ENCODE measurements around the gene GNRH2. TPM values are rescaled to one million over a fixed set of nuclear protein-coding genes. Genes with fewer than 3 reads are reported as not detected.

Gene GNRH2
- total and polyA plus RNA-seq, 2 experiments from 2014 or later, result 27.0 to 131 TPM

- Histone ChIP-seq H3K79me2 (no peaks in the 10 kb centered on the region), H3K27ac (no peak overlapping the region), H3K4me2 (no peak overlapping the region), H3K4me3 (no peak overlapping the region), H2AFZ (no peak overlapping the region), H3K27me3 (peaks cover 15% of the 10 kb centered on the region), H4K20me1 (ENCODE audit: insufficient read depth, poor library complexity, severe bottlenecking) (no peaks in the 10 kb centered on the region), H3K9me3 (ENCODE audit: low read depth) (no peaks in the 10 kb centered on the region), H3K9me2 (replicated peaks; ENCODE audit: insufficient read depth) (no peaks in the 10 kb centered on the region), H3K36me3 (replicated peaks; ENCODE audit: insufficient read depth, low read depth) (no peaks in the 10 kb centered on the region), H3K4me1 (ENCODE audit: insufficient read depth) (peaks cover 10% of the 10 kb centered on the region)
- no peak for TF ChIP-seq CTCF (IDR thresholded peaks at IDR 0.05; ENCODE audit: poor library complexity)
- no peak for TF ChIP-seq EZH2 (IDR thresholded peaks at IDR 0.05; ENCODE audit: borderline replicate concordance)
- TF ChIP-seq EZH2phosphoT487 (IDR thresholded peaks at IDR 0.05; ENCODE audit: low read depth, severe bottlenecking, unreplicated experiment), result no peak
- 94% methylated on average over 4 of the region's 4 CpGs for WGBS (ENCODE audit: low lambda C conversion rate, missing lambda C conversion rate)
- DNase-seq (ENCODE audit: low spot score), result no peak
Observed at GRCh38 chr20:3070725-3071124, 27.3 kb downstream of the GNRH2 start.

DNA sequence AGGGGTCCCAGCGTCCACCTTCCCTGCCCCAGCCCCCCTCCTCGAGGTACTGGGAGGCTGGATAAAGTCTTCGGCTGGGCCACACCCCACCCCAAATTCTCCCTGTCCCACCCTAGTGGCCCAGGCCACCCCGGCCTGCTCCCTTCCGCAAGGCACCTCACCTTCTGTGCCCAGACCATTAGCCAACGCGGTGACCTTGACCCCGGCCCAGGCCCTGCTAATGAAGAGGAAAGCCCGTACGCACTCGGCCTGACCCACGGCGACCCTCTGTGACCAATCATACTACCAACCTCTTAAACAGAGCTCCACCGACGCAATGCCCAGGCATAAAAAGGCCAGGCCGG lies 27.8 kb downstream of the GNRH2 start:
- Histone ChIP-seq H3K4me2 (peak overlapping the region; percentile 97), H3K79me2 (no peaks in the 10 kb centered on the region), H3K27ac (no peak overlapping the region), H3K27me3 (peaks cover 15% of the 10 kb centered on the region), H3K36me3 (replicated peaks; ENCODE audit: insufficient read depth, low read depth) (no peaks in the 10 kb centered on the region), H3K9me3 (ENCODE audit: low read depth) (no peaks in the 10 kb centered on the region), H3K9me2 (replicated peaks; ENCODE audit: insufficient read depth) (no peaks in the 10 kb centered on the region), H4K20me1 (ENCODE audit: insufficient read depth, poor library complexity, severe bottlenecking) (no peaks in the 10 kb centered on the region), H3K4me1 (ENCODE audit: insufficient read depth) (peaks cover 10% of the 10 kb centered on the region), H2AFZ (no peak overlapping the region), H3K4me3 (no peak overlapping the region)
- WGBS (ENCODE audit: low lambda C conversion rate, missing lambda C conversion rate), result 91% methylated on average over 16 of the region's 16 CpGs
- DNase-seq (ENCODE audit: low spot score), result no peak
- TF ChIP-seq EZH2phosphoT487 (IDR thresholded peaks at IDR 0.05; ENCODE audit: low read depth, severe bottlenecking, unreplicated experiment) (no peak), CTCF (IDR thresholded peaks at IDR 0.05; ENCODE audit: poor library complexity) (no peak), EZH2 (IDR thresholded peaks at IDR 0.05; ENCODE audit: borderline replicate concordance) (no peak)

- peak; percentile 53 for DNase-seq (ENCODE audit: low spot score)
- H3K27me3 ChIP-seq, result peaks cover 15% of the 10 kb centered on the region
- H3K4me3 ChIP-seq, result peak within 1 kb of the TSS; percentile 42
- TF ChIP-seq EZH2 (IDR thresholded peaks at IDR 0.05; ENCODE audit: borderline replicate concordance) (peak; percentile 79), CTCF (IDR thresholded peaks at IDR 0.05; ENCODE audit: poor library complexity) (no peak), EZH2phosphoT487 (IDR thresholded peaks at IDR 0.05; ENCODE audit: low read depth, severe bottlenecking, unreplicated experiment) (no peak)
- no peaks in the 10 kb centered on the region for H3K9me3 ChIP-seq (ENCODE audit: low read depth)
- H3K4me2 ChIP-seq, result peak within 1 kb of the TSS; percentile 97
- H3K36me3 ChIP-seq (replicated peaks; ENCODE audit: insufficient read depth, low read depth), result no peaks in the 10 kb centered on the region
- WGBS (ENCODE audit: low lambda C conversion rate, missing lambda C conversion rate), result 26% methylated on average over 59 of the region's 95 CpGs
- no peak within 1 kb of the TSS for H3K27ac ChIP-seq
- peaks cover 10% of the 10 kb centered on the region for H3K4me1 ChIP-seq (ENCODE audit: insufficient read depth)
- peak within 1 kb of the TSS; percentile 90 for H2AFZ ChIP-seq
- no peaks in the 10 kb centered on the region for H3K9me2 ChIP-seq (replicated peaks; ENCODE audit: insufficient read depth)
- no peaks in the 10 kb centered on the region for H4K20me1 ChIP-seq (ENCODE audit: insufficient read depth, poor library complexity, severe bottlenecking)
- no peaks in the 10 kb centered on the region for H3K79me2 ChIP-seq
Observed at GRCh38 chr20:3071610-3072529, 28.4 kb downstream of the GNRH2 start, which contains the start of gene OXT. Gene OXT, plus strand, starts transcription at chr20:3071620. Its CDS starts 36 bp downstream, at chr20:3071656.
